Measurements from ENCODE around the gene ERF. TPM values are rescaled to one million over a fixed set of nuclear protein-coding genes. Genes with fewer than 3 reads are reported as not detected.
A peak's percentile ranks its signal among the peaks of the same experiment; 100 is the strongest.

Gene ERF
- total RNA-seq, 2 donors from 2014 or later = 33.9 to 121 TPM

DNA sequence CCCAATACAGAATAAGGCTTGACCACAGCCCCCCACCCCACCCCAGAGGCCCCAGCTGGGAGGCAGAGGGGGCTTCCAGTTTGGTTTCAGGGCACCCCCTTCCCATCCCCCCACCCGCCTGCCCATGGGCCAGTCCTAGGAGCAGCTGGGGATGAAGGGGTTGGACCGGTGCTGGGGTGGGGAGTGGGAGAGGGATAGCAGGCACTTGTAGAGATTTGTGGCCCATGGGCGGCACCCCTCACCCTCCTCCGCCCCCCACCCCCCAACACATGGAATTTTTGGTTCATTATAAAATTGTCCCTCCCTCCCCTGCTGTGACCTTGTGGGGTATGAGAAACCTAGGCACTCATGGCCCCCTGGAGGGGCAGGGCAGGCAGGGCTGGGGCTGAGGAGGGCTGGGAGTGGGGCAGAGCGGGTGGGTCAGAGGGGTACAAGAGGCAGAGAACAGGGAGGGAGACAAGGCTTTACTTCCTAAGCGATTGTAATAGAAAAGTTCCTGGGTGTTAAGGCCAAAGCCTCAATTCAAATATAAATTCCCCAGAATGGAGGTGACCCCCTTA is 7.2 kb downstream of the ERF start:
- TF ChIP-seq, protein P1, sequence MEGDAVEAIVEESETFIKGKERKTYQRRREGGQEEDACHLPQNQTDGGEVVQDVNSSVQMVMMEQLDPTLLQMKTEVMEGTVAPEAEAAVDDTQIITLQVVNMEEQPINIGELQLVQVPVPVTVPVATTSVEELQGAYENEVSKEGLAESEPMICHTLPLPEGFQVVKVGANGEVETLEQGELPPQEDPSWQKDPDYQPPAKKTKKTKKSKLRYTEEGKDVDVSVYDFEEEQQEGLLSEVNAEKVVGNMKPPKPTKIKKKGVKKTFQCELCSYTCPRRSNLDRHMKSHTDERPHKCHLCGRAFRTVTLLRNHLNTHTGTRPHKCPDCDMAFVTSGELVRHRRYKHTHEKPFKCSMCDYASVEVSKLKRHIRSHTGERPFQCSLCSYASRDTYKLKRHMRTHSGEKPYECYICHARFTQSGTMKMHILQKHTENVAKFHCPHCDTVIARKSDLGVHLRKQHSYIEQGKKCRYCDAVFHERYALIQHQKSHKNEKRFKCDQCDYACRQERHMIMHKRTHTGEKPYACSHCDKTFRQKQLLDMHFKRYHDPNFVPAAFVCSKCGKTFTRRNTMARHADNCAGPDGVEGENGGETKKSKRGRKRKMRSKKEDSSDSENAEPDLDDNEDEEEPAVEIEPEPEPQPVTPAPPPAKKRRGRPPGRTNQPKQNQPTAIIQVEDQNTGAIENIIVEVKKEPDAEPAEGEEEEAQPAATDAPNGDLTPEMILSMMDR (IDR thresholded peaks at IDR 0.05) = no peak
- TF ChIP-seq POLR2A (IDR thresholded peaks at IDR 0.05) (no peak), POLR2AphosphoS5 (IDR thresholded peaks at IDR 0.05) (no peak)
- H3K36me3 ChIP-seq = no peaks in the 10 kb centered on the region
- no peaks in the 10 kb centered on the region for H3K27me3 ChIP-seq (replicated peaks; ENCODE audit: insufficient read depth)
- H3K9me3 ChIP-seq = no peaks in the 10 kb centered on the region
- 92% methylated on average over 6 of the region's 6 CpGs for WGBS
- DNase-seq (ENCODE audit: low spot score) = no peak
- peaks cover 16% of the 10 kb centered on the region for H3K4me1 ChIP-seq (replicated peaks)
- no peak overlapping the region for H3K27ac ChIP-seq
- H3K4me3 ChIP-seq = no peak overlapping the region
- intact Hi-C loops (cut with DNase I) = loop anchor here (2.0 kb wide), 1 partner anchor 31 kb away; no protein-coding TSS in a partner anchor

DNA sequence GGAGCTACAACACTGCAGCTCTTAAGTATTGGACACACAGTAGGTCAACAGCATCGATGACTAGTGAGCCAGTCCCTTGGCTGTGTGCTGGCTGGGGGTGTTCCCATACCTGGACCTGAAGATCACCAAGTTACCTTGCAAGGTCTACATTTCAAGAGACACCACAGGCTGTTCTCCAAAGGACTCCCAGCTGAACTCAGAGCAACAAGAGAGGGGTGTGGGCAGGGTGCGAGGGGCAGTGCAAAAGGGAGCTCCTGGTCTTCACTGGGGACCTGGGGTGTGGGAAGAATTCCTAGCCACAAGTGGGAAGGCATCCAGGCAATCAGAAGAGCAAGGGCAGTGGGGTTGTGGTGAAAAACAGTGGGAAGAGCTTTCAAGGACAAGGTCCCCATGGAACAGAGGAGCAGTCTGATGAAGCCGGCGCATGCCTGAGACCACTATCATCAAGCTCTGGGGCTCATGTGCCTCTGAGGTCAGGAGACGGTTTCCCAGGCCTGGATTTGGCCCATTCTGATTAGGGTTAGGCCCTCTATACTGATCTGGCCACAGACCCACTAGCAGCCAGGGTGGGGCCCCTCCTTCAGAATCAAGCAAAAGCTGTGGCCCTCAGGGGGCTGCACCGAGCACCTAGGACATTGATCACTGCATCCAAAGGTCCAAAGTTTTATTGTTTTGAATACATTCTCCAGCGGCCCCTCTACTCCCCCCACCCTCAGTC is 7.8 kb downstream of the ERF start:
- H3K4me3 ChIP-seq = no peak overlapping the region
- no peaks in the 10 kb centered on the region for H3K36me3 ChIP-seq
- DNase-seq (ENCODE audit: low spot score) = no peak
- 77% methylated on average over 7 of the region's 7 CpGs for WGBS
- H3K27ac ChIP-seq = no peak overlapping the region
- TF ChIP-seq, protein P1 (IDR thresholded peaks at IDR 0.05) = no peak
- TF ChIP-seq POLR2A (IDR thresholded peaks at IDR 0.05) (no peak), POLR2AphosphoS5 (IDR thresholded peaks at IDR 0.05) (no peak)
- intact Hi-C loops (cut with DNase I) = loop anchor here (2.0 kb wide), 1 partner anchor 32 kb away; no protein-coding TSS in a partner anchor
- peaks cover 10% of the 10 kb centered on the region for H3K4me1 ChIP-seq (replicated peaks)
- H3K9me3 ChIP-seq = no peaks in the 10 kb centered on the region
- H3K27me3 ChIP-seq (replicated peaks; ENCODE audit: insufficient read depth) = no peaks in the 10 kb centered on the region

GRCh38 chr19:42246143-42246921 is 8.6 kb downstream of the ERF start:
- no peaks in the 10 kb centered on the region for H3K9me3 ChIP-seq
- DNase-seq (ENCODE audit: low spot score) = no peak
- TF ChIP-seq POLR2AphosphoS5 (IDR thresholded peaks at IDR 0.05) (peak; percentile 69), POLR2A (IDR thresholded peaks at IDR 0.05) (no peak)
- TF ChIP-seq, protein P1 (IDR thresholded peaks at IDR 0.05) = peak; percentile 26 to 87 (median 66)
- 15% methylated on average over 10 of the region's 10 CpGs for WGBS
- no peaks in the 10 kb centered on the region for H3K36me3 ChIP-seq
- H3K4me1 ChIP-seq (replicated peaks) = peaks cover 12% of the 10 kb centered on the region
- peak overlapping the region in 1 of 2 donors; percentile 21 for H3K27ac ChIP-seq
- no peak overlapping the region for H3K4me3 ChIP-seq
- intact Hi-C loops (cut with DNase I) = loop anchor here (2.0 kb wide), 1 partner anchor 32 kb away; no protein-coding TSS in a partner anchor
- H3K27me3 ChIP-seq (replicated peaks; ENCODE audit: insufficient read depth) = no peaks in the 10 kb centered on the region

DNA sequence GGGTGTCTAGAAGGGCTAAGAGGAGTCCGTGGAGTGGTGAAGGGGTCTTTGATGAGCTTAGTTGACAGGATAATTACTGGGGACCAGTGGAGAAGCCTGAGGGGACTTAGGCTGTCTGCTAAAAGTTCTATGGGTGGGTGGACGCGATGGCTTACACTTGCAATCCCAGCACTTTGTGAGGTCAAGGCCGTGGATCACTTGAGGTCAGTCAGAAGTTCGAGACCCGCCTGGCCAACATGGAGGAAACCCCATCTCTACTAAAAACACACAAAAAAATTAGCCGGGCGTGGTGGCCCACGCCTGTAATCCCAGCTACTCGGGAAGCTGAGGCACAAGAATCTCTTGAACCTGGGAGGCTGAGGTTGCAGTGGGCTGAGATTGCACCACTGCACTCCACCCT is 9.7 kb downstream of the ERF start:
- WGBS = 77% methylated on average over 10 of the region's 10 CpGs
- H3K4me3 ChIP-seq = no peak overlapping the region
- H3K4me1 ChIP-seq (replicated peaks) = peaks cover 11% of the 10 kb centered on the region
- H3K27me3 ChIP-seq (replicated peaks; ENCODE audit: insufficient read depth) = no peaks in the 10 kb centered on the region
- peak overlapping the region; percentile 82 to 94 for H3K27ac ChIP-seq
- intact Hi-C loops (cut with DNase I) = no loop called here
- H3K36me3 ChIP-seq = no peaks in the 10 kb centered on the region
- no peak for DNase-seq (ENCODE audit: low spot score)
- TF ChIP-seq POLR2A (IDR thresholded peaks at IDR 0.05) = no peak
- H3K9me3 ChIP-seq = no peaks in the 10 kb centered on the region
